Stimulated activated CD8-positive, alpha-beta memory T cell treated with anti-CD3 and anti-CD28 coated beads, Interleukin-2, amount 100 ng/mL, for 1 hour (primary cell): ENCODE data around the gene SEC31B.

ENCODE experiments used
- DNase-seq, 2 donors: peaks; one replicate each; pipeline ENCODE4 v3.0.0-alpha.2; 2020; ENCODE audit warnings: low read depth in 2 of 2

The SEC31B gene, protein sequence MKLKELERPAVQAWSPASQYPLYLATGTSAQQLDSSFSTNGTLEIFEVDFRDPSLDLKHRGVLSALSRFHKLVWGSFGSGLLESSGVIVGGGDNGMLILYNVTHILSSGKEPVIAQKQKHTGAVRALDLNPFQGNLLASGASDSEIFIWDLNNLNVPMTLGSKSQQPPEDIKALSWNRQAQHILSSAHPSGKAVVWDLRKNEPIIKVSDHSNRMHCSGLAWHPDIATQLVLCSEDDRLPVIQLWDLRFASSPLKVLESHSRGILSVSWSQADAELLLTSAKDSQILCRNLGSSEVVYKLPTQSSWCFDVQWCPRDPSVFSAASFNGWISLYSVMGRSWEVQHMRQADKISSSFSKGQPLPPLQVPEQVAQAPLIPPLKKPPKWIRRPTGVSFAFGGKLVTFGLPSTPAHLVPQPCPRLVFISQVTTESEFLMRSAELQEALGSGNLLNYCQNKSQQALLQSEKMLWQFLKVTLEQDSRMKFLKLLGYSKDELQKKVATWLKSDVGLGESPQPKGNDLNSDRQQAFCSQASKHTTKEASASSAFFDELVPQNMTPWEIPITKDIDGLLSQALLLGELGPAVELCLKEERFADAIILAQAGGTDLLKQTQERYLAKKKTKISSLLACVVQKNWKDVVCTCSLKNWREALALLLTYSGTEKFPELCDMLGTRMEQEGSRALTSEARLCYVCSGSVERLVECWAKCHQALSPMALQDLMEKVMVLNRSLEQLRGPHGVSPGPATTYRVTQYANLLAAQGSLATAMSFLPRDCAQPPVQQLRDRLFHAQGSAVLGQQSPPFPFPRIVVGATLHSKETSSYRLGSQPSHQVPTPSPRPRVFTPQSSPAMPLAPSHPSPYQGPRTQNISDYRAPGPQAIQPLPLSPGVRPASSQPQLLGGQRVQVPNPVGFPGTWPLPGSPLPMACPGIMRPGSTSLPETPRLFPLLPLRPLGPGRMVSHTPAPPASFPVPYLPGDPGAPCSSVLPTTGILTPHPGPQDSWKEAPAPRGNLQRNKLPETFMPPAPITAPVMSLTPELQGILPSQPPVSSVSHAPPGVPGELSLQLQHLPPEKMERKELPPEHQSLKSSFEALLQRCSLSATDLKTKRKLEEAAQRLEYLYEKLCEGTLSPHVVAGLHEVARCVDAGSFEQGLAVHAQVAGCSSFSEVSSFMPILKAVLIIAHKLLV

DNA sequence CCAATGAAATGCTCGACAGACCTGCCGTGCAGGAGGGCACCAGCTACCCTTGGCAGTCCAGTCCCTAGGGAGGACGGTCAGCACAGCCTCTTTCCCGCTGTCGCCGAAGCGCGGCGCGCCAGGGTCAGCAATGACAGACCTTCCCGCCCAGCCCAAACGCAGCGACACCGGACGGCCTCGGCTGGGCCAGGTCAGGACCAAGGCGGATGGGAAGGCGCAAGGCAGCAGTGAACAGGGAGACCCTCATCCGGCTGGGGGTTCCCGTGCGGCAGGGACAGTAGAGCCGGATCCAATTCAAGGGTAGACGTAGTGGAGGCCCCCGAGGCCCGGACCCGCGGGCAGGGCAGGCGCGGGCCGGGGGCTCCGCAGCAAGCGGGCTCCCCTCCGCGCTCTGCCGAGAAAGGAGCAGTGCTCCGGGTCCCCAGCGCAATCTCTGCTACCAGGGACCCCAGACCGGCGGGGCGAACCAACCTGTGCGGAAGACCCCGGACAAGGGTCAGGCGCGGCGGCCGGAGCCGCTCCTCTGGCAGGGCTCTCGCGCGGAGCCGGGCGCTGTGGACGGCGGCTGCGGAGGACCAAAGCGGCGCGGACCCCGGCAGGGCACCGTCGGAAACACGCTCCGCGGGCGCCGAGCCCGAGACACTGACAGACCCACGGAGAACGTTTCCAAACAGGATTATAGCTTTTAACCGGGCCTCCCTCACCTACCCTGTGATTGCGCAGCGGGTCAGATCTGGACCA lies at the start of gene SEC31B:
TSS of gene SEC31B (minus strand) at position 551 of the 741 bp plus-strand sequence. CDS start 2,909 bp downstream, outside the sequence.
- DNase-seq, result no peak

- DNase-seq, result no peak
These were observed 49.3 kb upstream of the SEC31B start for GRCh38 chr10:100568912-100569311.

- no peak for DNase-seq
These were observed 48.2 kb upstream of the SEC31B start for GRCh38 chr10:100567826-100568225.

DNA sequence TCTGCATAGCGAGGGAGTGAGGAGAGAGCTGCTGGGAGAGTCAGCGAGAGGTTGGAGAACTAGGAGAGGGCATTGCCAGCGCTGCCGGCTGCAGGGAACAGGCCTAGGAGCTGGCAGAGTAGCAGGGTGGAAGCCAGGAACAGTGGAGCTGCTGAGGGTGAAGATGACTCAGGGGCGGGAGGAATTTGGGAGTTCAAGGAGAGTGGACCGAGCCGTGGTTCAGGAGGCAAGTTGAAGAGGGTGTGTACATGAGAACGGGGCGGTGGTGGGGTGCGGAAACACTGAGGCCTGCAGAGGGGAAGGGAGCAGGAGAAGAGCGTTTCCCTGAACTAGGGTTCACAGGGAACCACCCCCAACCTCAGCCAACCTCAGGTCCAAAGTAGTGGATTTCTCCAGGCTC lies 47.6 kb upstream of the SEC31B start:
- DNase-seq, result no peak

GRCh38 chr10:100566561-100566960 lies 46.9 kb upstream of the SEC31B start:
- no peak for DNase-seq

- no peak for DNase-seq
These were observed 45.7 kb upstream of the SEC31B start for GRCh38 chr10:100565206-100565985.

DNA sequence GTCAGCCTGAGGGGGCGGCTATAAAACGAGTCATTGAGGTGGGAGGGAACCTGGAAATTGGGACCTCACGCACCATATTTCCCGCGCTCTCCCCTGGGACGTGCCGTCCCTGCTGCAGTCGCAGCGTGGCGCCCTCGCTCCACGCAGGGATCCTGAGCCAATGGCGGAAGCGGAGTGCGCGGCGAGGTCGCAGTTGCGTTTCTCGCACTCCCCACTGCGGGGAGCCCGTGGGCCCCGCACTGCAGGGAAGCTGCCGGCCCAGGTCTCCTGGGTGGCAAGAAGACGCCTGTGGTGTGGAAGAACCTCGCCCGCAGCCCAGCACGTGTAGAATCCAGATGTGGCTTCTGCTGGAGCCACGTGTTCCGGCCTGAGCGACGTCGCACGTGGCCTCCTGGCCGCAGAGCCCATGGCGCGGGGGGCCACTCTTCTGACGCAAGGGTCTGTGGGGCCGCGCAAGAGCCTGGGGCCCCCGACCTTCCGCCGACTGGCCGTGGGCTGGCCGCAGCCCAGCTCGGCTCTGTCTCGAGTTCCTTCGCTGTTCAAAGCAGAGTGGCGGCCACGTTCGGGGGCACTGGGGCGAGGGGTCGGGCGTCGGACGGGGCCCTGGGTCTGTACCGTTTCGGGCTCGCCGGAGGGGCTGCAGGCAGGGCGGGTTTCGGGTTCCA lies 42.5 kb upstream of the SEC31B start:
- peak; percentile 36 to 49 for DNase-seq

DNA sequence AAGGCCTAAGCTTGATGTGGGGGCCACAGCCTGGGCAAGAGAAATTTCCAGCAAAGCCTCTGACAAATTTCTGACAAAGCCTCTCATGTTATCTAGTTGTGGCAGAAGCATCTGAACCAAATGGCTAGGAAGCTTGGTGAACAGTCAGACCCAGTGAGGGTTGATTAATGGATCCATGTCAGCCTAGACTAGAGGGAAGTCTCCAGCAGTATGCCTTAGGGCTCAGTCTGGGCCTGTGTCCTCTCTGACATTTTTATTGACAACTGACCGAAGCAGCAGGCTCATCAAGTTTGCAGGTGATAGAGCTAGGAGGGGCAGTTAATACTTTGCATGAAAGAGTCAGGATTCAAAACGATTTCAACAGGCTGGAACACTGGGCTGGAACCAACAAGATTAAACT lies 41.3 kb upstream of the SEC31B start:
- DNase-seq, result no peak

GRCh38 chr10:100560248-100560647 lies 40.6 kb upstream of the SEC31B start:
- DNase-seq, result no peak

DNA sequence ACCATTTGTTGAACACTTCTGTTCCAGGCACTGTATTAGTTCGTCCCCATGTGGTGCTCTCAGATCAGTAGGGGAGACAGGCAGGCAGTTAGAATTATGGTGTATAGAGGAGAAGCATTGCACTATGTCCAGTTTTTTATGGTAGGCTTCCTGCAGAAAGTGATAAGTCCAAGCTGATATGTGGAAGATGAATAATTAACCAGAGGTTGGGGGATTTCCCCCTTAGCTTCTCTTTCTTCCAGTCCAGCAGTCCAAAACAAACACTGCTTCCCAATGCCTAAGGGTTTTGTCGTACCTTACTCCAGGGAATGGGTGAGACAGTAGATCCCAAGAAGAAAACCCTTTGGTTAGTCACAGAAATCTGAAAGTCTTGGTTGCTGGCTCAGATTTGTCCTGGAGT lies 35.2 kb upstream of the SEC31B start:
- DNase-seq, result no peak

DNA sequence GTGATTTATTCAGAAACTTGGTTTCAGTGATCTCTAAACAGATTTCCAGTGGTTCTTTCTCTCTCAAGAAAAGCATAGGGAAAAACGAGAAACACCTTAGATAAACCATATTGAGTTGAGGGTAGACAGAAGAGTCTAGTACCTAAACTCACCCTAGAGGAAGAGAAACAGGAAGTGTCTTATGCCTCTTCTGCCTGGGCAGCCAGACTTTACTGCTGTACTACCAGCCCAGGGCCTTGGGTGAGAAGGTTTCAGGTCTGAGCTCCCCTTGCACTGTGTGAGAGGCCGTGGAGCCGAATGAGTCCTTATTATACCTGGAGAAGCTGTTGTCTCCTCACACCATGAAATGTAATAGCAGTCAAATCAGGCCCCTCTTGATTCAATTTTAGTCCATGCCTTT lies 34.3 kb upstream of the SEC31B start:
- DNase-seq, result no peak

GRCh38 chr10:100551738-100552137 lies 32.1 kb upstream of the SEC31B start:
- DNase-seq, result no peak

DNA sequence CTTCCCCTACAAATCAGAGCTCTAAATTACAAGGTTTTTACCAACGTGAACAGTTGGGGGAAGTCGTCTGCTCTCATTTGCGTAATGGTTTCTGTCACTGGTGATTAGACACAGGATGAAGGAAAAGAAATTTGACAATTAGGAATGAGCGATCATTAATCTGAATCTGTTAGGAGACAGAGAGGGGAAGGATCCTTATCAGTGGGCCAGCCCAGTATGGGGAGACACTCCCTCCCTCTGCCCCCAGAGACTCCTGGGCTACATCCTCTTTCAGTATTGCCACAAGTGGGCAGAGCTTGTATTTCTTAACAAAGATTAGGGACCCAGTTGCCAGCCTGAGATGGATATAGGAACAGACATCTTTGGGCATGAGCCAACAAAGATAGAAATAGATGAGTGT lies 31.5 kb upstream of the SEC31B start:
- no peak for DNase-seq

DNA sequence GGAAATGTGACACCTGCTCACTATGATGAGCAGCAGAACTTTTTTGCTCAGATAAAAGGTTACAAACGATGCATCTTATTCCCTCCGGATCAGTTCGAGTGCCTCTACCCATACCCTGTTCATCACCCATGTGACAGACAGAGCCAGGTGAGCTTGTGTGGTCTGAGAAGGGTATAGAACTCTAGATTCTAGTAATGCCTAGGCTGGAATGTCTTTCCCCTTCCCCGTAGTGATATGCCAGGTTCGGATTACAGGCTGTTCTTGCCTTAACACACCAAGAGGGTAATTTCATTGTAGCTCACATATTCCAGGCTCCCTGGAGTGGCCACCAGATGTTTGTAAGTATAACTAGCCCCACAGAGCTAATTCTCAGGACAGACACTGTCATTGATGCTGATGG lies 25.3 kb upstream of the SEC31B start:
- no peak for DNase-seq

DNA sequence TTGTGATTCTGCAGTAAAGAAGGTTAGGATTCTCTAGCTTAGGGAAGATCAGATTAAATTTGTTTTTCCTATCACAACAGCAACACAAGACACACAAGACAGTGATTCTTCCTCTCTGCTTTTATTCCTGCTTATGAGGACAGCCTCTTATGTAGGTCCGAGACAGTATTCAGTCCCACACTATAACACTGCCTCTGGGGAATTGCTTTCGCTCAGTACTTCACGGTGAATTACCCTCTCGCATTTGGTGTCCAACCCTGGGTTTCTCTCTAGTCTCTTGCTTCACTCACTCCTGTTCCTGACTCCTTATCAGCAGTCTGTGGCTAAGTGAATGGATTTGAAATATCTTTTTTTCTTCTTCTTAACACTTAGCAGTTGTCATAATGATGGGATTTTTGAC lies 17.8 kb upstream of the SEC31B start:
- no peak for DNase-seq

DNA sequence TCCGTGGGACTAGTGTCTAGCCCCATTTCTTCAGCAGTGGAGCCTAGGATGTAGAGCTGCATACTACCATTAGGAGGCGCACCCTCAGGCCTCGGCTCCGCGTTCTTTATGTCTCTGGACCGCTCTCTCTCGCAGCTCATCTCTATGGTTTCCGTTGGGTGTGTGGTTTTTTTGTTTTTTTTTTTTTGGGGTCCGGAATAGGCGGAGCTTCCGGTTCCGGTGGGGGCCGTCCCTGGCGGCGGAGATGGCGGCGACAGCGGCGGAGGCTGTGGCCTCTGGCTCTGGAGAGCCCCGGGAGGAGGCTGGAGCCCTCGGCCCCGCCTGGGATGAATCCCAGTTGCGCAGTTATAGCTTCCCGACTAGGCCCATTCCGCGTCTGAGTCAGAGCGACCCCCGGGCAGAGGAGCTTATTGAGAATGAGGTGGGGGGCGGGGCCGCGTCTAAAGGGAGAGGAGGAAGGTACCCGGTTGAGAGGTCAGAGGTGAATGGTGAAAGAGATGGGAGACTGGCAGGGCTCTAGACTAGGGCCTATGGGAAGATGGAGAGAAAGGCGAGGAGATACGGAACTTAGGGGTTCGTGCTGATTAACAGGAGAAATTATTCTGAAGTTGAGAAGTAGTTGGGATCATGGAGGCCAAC lies 16.2 kb upstream of the SEC31B start, which contains the start of gene HIF1AN:
TSS of gene HIF1AN (plus strand) at position 229 of the 639 bp plus-strand sequence. CDS start at position 245, 16 bp downstream.
- peak; percentile 61 to 78 for DNase-seq

- DNase-seq, result no peak
These were observed 15.7 kb upstream of the SEC31B start for GRCh38 chr10:100535338-100535714.

GRCh38 chr10:100534726-100535125 lies 15.1 kb upstream of the SEC31B start:
- DNase-seq, result no peak

DNA sequence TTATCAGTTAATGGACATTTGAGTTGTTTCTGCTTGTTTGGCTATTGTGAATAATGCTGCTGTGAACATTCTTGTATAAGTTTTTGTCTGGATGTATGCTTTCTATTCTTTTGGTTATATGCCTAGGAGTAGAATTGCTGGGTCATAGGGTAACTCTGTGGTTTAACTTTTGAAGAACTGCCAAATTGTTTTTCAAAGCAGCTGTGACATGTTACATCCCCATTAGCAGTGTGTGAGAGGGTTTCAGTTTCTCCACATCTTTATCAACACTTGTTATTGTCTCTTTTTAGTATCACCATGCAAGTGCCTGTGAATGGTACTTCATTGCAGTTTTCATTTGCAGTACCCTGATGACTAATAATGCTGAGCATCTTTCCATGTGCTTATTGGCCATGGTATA lies 12.1 kb upstream of the SEC31B start:
- no peak for DNase-seq
